HG03565 (cell line): ENCODE results near the gene PRSS2.

ENCODE experiments used
- ATAC-seq: cut with Tn5 transposase; IDR thresholded peaks from one replicate; pipeline ENCODE4 v1.9.1; 2021; ENCODE audit warnings: mild to moderate bottlenecking, moderate library complexity; ENCODE audit not compliant: unreplicated experiment

PRSS2 gene

GRCh38 chr7:142784716-142785115, 13.9 kb downstream of the PRSS2 start:
- no peak for ATAC-seq

- ATAC-seq: no peak
These were observed 15.1 kb downstream of the PRSS2 start for GRCh38 chr7:142785841-142786250.

- no peak for ATAC-seq
These were observed 16.4 kb downstream of the PRSS2 start for GRCh38 chr7:142787034-142787768.

GRCh38 chr7:142787783-142788182, 17.0 kb downstream of the PRSS2 start:
- ATAC-seq: no peak

DNA sequence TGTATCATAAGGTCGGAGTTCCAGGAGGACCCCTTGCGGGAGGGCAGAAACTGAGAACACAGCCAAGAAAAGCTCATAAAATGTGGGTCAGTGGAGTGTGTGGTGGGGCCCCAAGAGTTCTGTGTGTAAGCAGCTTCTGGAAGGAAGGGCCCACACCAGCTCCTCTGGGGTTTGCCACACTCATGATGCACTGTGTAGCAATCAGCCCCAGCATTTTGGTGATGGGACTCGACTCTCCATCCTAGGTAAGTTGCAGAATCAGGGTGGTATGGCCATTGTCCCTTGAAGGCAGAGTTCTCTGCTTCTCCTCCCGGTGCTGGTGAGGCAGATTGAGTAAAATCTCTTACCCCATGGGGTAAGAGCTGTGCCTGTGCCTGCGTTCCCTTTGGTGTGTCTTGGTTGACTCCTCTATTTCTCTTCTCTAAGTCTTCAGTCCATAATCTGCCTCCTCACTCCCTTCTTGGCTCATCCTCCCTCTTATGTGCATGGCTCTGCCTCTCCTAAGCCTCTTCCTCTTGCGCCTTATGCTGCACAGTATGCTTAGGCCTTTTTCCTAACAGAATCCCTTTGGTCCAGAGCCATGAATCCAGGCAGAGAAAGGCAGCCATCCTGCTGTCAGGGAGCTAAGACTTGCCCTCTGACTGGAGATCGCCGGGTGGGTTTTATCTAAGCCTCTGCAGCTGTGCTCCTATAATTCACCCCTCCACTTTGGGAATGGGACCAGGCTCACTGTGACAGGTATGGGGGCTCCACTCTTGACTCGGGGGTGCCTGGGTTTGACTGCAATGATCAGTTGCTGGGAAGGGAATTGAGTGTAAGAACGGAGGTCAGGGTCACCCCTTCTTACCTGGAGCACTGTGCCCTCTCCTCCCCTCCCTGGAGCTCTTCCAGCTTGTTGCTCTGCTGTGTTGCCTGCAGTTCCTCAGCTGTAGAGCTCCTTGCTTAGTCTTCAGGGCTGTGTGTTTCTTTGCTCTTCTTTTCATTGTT, 17.8 kb downstream of the PRSS2 start:
- ATAC-seq: no peak

GRCh38 chr7:142789441-142789840, 18.7 kb downstream of the PRSS2 start:
- ATAC-seq: no peak

GRCh38 chr7:142790056-142790455, 19.3 kb downstream of the PRSS2 start:
- ATAC-seq: no peak

GRCh38 chr7:142790555-142790954, 19.8 kb downstream of the PRSS2 start:
- no peak for ATAC-seq

- ATAC-seq: no peak
These were observed 20.7 kb downstream of the PRSS2 start for GRCh38 chr7:142791502-142791901.

- no peak for ATAC-seq
These were observed 21.4 kb downstream of the PRSS2 start for GRCh38 chr7:142792129-142792528.

GRCh38 chr7:142792593-142792992, 21.8 kb downstream of the PRSS2 start:
- ATAC-seq: no peak

DNA sequence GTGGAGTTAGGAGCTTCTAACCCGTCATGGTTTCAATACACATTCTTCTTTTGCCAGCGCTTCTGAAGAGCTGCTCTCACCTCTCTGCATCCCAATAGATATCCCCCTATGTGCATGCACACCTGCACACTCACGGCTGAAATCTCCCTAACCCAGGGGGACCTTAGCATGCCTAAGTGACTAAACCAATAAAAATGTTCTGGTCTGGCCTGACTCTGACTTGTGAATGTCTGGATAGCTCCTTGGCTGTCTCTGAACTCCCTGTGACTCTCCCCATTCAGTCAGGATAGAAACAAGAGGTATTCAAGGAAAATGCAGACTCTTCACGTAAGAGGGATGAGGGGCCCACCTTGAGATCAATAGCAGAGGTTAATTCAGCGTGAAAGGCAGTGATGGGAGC, 22.4 kb downstream of the PRSS2 start:
- no peak for ATAC-seq

- no peak for ATAC-seq
These were observed 24.6 kb downstream of the PRSS2 start for GRCh38 chr7:142795339-142795863.

DNA sequence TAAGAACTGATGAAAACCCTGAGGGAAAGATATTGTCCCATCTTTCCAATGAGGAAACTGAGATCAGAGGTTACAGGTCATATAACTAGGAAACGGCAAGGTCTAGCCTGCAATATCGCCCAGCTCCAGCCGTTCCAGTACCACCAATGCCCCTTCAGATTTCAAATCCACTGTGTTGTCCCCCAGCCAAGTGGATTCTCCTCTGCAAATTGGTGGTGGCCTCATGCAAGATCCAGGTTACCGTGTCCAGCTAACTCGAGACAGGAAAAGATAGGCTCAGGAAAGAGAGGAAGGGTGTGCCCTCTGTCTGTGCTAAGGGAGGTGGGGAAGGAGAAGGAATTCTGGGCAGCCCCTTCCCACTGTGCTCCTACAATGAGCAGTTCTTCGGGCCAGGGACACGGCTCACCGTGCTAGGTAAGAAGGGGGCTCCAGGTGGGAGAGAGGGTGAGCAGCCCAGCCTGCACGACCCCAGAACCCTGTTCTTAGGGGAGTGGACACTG, 25.3 kb downstream of the PRSS2 start:
- no peak for ATAC-seq

GRCh38 chr7:142796501-142797390, 26.0 kb downstream of the PRSS2 start:
- no peak for ATAC-seq

DNA sequence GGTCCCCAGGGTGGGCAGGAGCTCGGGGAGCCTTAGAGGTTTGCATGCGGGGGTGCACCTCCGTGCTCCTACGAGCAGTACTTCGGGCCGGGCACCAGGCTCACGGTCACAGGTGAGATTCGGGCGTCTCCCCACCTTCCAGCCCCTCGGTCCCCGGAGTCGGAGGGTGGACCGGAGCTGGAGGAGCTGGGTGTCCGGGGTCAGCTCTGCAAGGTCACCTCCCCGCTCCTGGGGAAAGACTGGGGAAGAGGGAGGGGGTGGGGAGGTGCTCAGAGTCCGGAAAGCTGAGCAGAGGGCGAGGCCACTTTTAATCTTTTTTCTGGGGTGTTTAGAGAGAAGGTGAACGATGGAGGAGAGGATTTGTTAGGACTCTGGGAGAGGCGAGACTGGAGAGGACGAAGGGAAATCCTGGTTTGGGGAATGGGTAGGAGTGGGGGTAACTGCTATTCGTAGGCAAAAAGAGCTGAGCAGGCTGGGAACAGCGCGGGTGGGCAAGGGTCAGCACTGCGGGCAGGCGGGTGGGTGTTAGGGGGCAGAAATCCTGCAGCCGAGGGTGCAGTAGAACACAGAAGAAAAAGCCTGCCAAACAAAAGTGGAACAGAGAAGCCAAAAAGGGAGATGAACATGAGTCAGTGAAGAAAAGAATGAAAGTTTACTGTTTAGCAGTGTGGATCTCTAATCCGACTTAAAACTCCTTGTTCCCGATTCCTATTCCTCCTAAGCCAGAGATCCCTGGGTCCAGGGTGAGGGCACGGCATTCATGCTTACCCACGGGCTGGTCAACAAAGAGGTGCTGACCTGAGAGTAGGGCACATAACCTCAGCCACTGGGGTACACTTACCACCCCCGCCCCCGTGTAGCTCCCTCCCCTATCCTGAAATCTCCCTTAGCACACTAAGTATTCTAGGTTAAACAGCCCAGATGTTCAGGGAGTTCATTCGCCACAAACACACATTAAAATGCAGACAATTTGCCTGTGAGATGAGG, 26.9 kb downstream of the PRSS2 start:
- no peak for ATAC-seq

- no peak for ATAC-seq
These were observed 28.0 kb downstream of the PRSS2 start for GRCh38 chr7:142798451-142799436.

DNA sequence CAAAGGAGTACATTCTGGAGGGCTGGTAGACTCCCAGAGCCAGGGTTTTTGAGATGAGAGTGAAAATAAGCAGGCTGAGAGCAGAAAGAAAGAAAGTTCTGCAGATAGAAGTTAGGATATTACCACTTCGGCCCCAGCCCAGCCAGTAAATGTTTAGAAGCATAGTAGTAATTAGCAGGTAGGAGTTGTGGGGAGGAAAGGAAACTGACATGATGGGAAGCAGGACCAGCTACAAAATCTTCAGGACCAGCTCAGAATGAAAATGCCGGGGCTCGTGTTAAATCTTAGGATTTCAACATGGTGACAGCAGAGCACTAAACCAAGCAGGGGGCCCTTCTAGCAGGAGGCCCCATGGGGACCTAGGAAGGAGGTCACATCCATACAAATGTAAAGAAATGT, 28.7 kb downstream of the PRSS2 start:
- ATAC-seq: no peak
